HG03442 (cell line): Measurements from ENCODE around the gene MAML2.

Experiments used
- ATAC-seq: cut with Tn5 transposase; IDR thresholded peaks from one replicate; pipeline ENCODE4 v1.9.1; 2021; ENCODE audit warnings: mild to moderate bottlenecking, moderate library complexity; ENCODE audit not compliant: unreplicated experiment

MAML2 gene

DNA sequence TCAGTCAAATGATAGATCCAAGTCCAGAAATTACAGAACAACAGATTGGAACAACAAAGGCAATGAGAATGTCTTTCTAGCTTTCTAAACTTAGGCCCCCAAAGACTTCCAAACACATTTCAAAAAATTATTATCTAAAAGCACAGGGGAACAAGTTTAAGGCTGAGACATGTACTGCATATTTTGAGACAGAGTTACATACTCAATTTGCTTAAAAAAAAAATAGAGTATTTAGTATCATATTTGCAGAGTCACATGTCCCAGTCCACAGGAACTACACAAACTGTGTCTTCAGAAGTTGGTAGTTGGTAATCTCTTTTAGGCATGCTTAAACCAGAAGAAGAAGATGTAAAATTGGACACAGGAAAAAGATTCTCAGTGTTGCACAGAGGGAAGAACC is 127.2 kb downstream of the MAML2 start:
- ATAC-seq: no peak

DNA sequence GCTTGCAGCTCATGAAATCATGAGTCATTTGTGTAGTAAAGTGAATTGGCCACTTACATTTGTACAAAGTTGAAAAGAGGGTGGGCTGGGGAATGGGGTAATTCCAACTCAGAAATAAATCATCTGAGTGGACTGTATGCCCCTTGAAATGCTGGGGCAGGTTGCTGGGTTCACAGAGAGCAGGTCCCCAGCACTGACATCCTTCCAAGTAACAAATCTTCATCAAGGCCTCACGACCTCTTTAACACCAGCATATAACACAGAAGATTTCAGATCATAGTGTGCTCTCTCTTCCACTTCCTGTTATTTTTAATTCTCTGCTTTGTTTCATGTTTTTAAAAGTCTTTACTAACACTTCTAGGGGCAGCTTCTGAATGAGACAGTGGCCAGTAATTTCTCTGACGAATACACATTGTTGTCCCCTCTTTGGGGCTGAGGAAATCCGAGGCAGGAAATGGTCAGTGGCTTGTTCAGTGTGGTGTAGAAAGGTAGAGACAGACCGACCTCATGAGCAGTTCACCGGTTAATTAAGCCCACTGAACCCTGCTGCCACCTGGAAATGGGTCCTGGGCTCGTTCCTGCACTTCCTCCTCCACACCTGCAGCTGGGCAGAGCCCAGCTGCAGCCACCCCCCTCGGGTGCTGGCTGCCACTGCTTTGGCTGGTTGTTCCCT is 127.7 kb downstream of the MAML2 start:
- peak; percentile 74 for ATAC-seq

DNA sequence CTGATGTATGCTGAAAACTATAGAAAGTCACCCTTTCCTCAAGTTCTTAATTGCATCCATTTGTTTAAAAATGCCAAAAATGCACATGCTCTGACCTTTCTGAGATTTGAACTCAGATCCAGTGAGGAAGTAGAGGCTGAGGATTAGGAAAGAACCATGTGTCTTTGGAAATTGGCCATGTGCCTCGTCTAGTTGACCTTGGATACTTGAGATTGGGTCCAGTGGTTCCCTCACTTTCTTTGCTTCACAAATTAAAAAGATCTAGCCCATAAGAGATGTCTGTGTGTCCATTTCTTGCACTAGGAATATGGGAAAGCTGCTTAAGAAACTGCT is 128.3 kb downstream of the MAML2 start:
- ATAC-seq: no peak

DNA sequence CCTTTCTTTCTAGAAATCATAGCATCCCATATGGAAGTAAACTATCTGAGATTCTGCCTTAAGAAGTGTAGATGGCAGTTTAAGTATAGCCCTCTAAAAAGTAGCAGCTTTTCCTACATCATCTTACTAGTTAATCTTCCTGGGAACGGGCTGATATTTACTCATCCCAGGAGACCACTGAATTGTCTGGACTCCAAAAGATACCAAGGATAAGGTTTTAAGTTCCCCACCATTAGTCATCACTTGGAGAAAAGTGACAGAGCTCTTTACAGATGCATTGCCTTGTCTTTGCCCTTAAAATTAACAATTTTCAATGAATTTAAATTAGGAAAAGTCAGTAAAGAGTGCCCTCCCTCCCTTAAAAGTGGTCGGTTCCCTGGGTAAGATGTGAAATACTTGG is 129.5 kb downstream of the MAML2 start:
- no peak for ATAC-seq

DNA sequence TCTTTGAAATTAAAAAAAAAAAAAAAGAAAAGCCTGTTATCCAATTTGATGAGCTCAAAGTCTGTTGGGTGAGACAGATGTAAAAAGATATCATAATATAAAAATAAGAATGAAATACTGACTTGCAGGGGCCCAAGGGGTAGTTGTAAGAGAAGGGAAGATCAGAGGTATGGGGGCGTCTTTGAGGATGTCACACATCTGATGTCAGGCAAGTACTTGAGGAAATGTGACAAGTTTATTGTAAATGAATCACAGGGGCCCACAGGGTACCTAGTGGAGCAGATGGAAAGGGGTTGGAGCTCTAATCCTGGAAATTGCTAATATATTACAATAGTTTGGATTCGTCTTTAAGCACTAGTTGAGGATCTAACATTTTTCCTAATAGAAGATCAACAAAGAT is 131.6 kb downstream of the MAML2 start:
- no peak for ATAC-seq

DNA sequence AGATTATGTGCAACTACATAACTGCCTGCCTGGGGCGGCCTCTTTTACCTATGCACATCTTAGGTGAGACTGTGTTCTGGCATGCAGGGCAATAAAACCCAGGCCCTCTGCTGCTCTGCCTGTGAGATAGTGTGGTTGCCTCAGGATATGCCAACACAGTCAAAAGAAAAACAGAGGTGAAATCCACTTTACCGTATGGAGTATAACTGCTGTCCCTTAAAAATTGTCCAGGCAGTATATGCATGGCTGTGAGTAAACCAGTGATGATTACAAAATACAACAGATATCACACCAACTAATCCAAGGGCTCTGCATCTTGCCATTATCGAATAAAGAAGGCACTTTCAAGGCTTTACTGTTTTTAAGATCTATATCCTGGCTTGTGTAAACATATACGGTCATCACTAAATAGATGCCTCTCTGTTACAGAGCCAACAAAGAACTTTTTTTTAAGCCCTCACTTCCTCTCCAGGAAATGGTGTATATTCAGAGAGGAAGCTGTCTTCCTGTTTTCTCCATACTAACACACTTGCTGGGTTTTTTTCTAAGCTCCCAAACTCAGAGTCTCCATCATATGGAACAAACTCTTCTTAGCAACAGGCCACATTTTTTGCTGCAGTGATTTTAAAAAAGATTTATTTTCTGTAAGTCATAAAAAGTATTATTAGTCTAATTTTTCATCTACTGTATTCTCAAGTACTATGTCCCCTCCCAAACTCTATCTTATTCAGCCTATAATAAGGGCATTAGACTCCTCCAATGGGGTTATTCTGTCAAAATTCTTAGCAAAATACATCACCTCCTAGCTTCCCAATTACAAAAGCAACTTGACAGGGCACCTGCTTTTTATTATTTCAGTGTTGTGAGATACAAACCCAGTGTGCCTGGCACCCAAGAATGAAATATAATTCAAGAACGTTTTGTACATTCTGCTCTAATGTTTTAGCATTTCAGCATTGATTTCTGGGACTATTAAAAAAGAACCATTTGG is 135.2 kb downstream of the MAML2 start:
- ATAC-seq: no peak

DNA sequence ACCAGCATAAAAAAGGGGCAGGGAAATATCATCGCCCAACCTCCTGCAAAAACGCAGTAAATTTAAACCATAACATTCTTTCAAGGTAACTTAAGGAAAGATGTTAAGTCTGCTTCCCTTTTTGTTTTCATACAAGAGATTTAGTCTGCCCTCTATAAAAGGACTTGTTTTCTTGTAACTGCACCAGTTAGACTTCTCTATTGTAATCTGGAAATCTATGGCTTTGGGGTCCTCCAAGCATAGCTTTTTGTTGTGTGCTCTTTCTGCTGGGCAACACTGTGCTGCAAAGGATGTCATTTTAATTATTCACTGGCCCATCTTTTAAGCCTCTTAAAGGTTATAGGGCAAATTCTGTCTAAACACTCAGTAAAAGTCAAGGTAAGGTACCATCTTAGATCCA is 136.0 kb downstream of the MAML2 start:
- no peak for ATAC-seq

DNA sequence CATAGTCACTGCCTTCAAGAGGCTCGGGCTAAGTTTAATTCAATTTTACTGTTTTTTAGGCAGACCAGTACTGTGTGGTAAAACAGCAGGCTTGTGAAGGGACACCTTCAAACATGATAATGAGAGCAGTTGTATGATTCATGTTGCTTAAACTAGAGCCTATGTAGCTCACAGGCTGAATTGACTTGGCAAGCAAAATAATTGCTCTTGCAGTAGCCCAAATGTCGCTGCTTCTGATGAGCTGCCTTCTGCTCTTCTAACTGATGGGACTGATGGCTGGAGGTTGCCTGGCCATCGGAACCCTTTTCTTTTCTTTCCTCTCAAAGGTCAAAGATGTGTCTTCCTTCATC is 137.6 kb downstream of the MAML2 start:
- no peak for ATAC-seq

DNA sequence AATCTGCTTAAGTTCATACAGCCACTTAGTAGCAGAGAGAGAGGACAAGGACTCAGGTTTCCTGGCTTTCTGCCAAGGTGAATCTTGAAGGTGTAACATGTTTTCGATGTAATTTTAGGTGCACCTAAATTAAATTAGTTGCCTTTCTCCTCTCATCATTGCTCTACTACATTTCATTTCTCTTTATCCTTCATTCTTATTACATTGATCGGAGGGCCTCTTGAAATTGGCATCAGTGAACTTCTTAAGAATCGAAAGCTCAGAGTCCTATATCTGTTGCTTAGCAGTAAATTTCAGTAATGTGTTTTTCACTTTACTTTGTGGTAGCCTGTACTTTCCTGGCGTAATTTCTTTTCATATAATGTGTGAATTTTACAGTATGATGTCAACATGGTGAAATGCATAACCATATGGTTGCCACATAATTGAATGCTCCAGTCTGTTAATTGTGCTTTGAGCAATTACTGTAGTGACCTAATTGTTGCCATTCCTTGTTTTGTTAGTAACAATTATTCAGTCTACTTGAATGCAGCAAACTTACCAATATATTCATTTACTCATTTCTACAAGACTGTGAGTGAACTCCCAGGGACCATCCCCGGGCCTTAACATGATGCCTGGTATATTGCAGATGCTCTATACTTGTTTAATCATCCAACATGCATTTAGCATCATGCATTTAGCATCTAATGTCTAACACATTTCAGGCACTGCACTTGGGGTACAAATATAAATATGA is 138.1 kb downstream of the MAML2 start:
- ATAC-seq: no peak

DNA sequence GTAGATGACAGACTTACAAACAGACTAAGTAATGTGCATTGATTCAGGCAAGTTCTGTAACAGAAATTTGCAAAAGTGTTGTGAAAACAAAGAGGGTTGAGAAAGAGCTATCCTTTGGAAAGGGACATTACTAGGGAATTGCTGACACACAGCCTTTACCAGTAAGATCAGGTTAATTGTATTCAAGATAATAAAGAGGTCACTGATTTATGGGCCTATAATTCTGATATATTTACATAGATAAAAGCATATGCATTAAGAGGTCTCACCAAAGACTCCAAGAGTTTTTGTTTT is 138.7 kb downstream of the MAML2 start:
- ATAC-seq: no peak

DNA sequence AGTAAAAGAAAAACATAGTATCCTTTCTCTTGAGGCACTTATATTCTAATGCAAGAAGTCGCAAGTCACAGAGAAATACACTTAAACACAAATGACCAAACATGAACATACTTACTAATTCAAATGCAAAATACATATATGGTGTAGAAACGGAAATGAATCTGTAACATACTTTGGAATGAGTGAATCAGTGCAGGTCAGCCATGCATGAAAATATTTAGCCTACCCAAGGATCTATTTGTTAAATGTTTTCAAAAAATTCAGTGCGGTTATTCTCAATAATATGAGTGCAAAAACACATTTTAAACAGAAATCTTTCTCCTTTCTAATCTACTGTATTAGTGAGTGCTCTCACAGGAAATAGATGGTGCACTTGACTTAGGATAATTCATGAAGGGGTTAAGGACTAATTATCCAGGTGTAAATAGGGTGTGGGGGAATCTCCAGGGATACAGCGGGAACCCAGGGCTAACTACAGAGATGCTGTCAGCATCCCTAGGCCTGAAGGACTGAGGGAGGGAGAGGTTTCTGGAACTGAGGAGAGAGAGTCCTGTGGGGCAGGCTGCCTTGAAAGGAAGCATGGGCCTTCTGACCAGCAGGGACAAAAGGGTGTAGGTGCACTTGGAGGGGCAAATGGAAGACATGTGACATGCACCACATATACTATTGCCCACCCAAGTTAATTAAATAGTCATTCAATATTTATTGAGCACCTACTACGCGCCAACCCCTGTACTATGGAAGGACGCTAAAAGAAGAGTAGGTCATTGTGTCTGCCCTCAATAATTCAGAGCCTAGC is 139.2 kb downstream of the MAML2 start:
- no peak for ATAC-seq

DNA sequence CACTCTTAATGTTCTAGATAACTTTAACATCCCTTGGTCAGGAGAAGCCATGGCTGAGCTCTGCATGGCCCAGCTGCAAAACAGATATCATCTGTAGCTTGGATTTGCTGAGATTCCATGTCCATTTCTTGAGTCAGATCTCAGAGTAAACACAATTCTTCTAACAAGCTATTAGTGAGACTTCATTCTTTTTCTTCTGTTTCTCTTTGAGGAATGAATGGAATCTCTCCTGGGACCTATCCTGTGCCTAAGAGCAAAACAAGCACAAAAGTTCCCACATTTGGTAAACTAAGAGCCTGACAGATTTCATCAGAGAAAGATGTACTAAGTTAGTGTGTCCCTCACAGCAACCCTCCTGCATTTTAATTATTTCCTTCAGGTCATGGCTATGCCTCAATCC is 142.8 kb downstream of the MAML2 start:
- ATAC-seq: no peak

DNA sequence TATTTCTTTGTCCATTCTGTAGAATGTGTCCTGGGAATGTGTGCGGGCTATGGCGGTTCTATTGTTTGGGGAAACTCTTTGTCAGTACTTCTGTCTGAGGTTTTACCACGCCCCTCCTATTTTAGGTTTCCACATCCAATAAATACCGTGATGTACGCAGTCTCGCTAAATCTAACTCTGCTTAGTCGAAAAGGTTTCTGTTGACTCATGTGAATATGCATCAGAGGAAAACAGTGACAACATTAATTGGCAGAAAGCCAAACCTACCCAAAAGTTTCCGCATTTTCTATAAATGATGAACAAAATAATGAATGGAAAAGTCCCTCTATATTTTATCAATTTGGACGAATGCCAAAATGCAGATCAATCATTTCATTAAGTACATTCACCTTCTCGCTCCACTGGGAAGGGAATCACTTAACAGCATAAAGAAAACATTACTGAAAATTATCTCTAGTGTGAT is 143.4 kb downstream of the MAML2 start:
- ATAC-seq: no peak

DNA sequence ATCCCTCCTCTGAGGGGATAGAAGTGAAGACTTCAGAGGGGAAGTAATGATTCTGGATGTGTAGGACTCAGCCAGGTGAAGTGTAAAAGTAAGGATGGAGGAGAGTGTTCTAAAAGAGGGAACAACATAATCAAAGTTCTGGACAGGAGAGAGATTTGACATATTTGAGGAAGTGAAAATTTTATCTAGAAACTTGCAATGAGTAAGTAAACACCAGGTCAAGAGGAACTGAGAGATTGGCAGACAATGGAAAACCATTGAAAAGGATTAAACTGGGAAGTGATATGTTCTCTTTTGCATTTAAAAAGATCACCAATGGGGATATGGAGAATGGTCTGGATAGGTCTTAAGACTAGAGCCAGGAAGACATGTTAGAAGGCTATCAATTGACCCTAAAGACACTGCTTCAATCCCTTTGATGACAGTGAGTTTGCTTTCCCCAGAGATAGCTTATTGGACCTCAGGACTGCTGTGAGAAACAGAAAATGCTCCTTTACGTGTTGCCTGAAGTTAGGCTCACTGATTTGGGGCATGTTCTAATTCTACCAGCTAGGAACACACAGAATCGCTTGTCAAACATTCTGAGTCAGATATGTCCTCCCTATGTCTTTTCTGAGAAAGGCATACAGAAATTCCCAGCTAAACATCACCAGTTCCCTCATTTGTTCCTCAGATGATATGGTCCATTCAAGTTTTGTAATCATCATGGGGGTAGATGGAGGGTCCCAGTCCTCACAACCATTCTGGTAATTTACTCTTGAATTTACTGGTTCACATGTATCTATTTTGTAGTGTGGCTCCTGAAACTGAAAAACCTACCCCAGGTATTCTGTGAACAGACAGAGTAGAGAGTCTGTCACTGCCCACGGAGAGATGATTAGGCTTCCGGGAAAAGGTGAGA is 144.9 kb downstream of the MAML2 start:
- ATAC-seq: peak; percentile 73

DNA sequence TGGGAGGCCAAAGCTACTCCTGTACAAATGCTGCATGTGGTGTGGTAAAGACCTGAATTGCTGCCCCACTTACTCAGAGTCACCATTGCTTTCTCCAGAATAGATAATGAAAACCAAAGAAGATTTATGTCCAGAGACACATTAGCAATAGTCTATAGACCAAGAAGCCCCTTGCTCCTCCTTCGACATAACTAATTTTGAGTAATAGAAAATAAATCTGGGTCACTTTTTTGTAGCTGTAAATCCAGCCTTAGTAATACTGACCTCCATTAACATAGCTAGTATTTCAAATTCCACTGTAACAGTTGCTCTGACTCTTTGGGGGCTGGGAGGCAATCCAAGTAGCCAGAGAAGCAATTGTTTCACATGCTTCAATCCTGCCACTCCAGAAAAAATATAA is 145.9 kb downstream of the MAML2 start:
- ATAC-seq: no peak

DNA sequence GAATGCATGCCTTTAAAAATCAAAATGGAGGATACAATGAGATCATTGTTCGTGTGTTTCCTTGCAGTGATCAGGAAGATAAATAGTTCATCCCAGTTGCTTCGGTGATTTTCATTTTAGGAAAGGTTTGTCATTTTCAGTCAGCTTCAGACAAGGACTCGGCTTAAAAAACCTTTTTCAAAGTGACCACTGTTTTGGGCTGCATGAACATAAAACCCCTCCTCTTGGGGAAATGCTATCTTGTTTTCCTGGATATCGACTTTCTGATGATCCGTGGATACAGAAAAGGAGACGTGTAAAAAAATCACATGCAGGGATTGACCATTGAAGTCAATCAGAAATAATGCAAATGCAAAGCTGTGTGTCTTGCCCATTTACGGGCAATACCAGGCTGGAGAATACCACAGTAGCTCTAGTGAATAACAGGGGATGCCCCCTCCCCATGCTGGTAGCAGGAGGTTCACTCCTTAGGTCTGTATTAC is 146.8 kb downstream of the MAML2 start:
- ATAC-seq: no peak

DNA sequence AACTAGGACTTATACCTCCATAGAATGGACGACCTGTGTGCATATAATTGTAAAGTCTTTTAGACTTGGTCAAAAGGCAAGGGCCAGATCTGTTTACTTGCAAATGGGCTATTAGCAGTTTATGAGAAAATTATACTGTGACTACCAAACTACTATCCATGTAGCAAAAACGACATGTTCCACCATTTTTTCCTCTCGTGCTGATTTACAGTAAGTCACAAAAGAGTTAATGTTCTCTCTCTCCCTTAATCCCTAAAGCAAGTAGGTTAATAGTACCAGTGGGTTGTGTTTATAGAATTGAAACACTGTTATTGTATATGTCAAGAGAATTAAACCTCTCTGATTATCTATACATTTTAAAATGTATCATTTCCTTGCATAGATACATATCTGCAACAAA is 147.3 kb downstream of the MAML2 start:
- ATAC-seq: no peak

DNA sequence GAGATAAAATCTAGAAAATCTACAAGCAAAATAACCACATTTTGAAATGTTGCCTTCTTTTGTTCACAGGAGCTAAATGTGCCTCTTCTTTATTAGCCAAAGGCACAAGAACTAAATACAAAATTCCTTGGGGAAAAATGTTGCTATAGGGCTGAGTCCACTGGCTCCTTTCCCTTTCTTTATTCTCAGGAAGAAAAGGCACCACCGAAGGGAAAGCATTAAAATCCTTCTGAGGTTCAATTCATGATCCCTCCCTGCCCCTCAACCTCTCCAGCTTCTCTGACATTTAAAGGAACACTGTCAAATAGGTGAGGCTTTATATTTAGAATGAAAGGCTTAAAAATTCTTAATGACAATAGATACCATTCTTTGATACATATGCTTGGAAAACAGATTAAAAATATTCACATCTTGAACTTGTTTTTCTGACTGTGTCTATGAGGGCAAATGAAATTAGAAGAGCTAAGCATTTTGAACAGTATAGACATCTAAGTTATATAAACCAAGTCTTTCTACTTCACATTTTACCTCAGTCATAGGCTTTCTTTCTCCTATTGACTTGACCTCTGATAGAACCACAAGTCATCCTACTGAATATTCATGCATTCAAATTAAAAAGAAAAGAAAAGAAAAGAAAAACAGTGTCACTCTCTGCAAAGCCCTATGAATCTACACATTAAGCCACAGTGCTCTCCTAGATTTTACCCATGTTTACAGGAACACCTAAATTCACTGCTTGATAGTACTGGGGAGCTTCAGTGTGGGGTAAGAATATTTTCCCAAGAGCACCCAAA is 148.2 kb downstream of the MAML2 start:
- no peak for ATAC-seq
